Measurements from ENCODE around the gene SIMC1.
"Not testable (repeated sequence)": the region's sequence is repeated elsewhere in the genome, so short reads cannot be mapped to it uniquely, and the experiment has no call there.

The SIMC1 gene

DNA sequence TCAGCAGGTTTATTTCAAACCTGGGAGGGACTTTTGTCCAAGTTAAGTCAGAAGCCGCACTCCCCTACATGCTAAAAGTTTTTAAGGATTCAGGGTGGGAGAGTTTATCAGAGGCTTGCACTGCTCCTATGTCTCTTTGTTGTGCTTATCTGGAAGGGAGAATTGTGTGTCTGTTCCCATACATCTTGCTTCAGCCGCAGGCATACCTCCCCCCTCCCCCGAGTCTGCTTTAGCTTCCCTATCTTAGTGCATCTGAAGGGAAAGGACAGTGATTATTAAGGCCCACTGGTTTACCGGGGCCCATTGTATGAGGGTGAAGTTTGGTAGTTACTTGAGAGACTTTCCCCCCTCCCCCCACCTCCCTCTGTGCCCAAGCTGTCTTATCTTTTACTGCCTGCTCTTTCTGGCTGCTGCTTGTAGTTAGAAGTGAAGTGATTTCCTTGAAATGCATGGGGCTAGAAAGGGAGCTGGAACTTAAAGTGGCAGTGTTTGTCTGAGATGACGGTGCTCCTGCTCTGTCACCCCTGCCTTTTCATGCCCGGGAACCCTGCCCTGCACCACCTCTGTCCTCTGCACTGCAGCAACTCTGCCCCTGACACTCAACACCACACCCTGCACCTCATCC is 40.9 kb upstream of the SIMC1 start:
- in situ Hi-C loops (cut with MboI; ENCODE audit: low pct_unique_long_range_greater_than_20kb, low sequenced_read_pairs, unreplicated experiment); DNase-seq (ENCODE audit: low spot score): not testable (repeated sequence)

- DNase-seq (ENCODE audit: low spot score); in situ Hi-C loops (cut with MboI; ENCODE audit: low pct_unique_long_range_greater_than_20kb, low sequenced_read_pairs, unreplicated experiment): not testable (repeated sequence)
Observed at GRCh38 chr5:176198299-176198698, 39.9 kb upstream of the SIMC1 start.

DNA sequence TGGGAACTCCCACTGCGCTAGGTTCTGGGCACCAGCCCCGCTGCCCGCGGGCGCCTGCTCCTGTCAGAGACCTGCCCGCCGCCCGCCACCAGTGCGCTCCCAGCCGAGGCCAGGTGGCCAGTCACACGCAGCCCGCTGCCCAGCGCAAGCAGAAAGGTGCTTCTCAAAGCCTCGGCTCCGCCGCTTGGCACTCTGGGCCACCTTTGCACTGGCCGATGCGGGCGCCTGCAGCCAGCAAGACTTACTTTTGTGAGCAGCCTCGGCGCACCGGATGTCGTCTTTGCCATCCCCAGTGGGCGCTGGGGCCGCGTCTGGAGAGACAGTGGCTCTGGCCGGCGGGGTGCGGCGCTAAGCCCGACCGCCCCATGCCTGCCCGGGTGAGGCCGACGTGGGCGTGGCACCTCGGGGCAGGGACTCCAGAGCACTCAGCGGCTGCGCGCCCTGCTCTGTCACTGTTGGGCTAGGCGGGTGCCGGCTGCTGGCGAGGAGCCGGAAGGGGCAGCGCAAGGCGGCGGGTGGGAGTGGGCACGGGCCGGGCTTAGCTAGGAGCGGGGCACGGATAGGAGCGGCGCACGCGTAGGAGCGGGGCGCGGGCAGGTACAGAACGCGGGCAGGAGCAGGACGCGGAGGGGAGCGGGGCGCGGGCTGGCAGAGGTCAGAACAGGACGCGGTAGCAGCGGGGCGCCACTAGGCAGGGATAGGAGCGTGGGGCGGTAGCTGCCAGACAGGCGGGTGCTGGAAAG is 39.1 kb upstream of the SIMC1 start:
- in situ Hi-C loops (cut with MboI; ENCODE audit: low pct_unique_long_range_greater_than_20kb, low sequenced_read_pairs, unreplicated experiment); DNase-seq (ENCODE audit: low spot score): not testable (repeated sequence)

DNA sequence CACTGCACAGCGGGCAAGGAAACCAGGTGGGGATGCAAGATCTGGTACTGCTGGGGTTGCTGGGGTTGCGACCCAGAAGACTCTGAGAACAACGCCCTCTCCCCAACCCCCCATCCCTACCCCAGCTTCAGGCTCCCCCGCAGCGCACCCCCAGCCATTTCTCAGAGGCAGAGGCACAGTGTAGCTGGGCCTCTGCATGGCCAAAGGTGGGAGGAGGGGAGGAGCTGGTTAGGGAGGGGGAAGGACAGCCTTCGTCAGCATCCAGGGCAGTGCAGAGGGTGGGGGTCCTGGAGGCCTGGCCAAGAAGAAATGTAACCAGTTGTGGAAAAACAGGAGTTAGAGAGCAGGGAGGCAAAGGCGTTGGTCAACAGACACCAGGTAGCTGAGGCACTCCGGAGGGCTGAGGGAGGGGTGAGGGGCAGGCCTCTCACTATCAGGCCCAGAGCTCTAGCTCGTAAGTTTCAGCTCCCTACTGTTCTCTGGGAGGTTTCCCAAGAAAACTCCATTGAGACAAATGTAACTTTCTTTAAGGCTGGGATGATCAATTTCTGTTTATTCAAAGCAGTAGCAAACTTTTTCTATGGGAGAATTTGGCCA is 38.3 kb upstream of the SIMC1 start:
- not testable (repeated sequence) for DNase-seq (ENCODE audit: low spot score)

DNA sequence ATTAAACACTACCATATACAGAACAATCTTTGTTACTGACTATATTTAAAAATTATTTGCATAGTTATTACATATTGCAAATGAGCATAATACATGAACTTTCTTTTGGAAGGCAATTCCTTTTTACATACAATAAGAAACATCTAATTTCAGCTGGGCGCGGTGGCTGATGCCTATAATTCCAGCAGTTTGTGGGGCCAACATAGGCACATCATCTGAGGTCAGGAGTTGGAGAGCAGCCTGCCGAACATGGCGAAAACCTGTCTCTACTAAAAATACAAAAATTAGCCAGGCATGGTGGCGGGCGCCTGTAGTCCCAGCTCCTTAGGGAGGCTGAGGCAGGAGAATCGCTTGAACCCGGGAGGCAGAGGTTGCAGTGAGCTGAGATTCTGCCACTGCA is 36.4 kb upstream of the SIMC1 start:
- in situ Hi-C loops (cut with MboI; ENCODE audit: low pct_unique_long_range_greater_than_20kb, low sequenced_read_pairs, unreplicated experiment): no loop called here
- DNase-seq (ENCODE audit: low spot score): no peak
- no peak for TF ChIP-seq CTCF (IDR thresholded peaks at IDR 0.05; ENCODE audit: extremely low read depth, insufficient read depth, missing control alignments)

More for the DNA sequence above, 38.3 kb upstream of the SIMC1 start:
- in situ Hi-C loops (cut with MboI; ENCODE audit: low pct_unique_long_range_greater_than_20kb, low sequenced_read_pairs, unreplicated experiment): not testable (repeated sequence)

DNA sequence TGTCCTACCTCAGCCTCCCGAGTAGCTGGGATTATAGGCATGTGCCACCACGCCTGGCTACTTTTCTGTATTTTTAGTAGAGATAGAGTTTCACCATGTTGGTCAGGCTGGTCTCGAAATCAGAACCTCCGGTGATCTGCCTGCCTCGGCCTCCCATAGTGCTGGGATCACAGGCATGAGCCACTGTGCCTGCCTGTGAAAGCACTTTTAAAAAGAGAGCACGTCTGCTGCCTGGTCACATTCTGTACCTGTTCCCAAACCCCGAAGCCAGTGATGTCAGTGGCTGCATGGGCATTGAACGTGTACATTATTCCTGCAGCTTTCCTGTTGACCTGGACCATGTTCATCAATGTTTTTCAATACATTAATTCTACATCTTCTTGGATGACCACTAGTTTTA is 35.1 kb upstream of the SIMC1 start:
- in situ Hi-C loops (cut with MboI; ENCODE audit: low pct_unique_long_range_greater_than_20kb, low sequenced_read_pairs, unreplicated experiment): no loop called here

DNA sequence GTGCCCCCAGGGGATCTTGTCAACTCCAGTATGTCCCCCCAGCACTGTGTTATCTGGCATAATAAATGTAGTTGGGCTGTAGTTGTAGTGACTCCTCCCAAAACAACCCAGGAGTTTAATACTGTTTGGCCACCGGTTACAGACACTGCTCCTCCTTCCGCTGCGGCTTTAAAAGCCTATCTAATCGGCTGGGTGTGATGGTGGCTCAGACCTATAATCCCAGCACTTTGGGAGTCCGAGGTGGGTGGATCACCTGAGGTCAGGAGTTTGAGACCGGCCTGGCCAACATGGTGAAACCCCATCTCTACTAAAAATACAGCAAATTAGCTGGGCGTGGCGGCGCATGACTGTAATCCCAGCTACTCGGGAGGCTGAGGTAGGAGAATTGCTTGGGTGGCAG is 34.7 kb upstream of the SIMC1 start:
- in situ Hi-C loops (cut with MboI; ENCODE audit: low pct_unique_long_range_greater_than_20kb, low sequenced_read_pairs, unreplicated experiment); DNase-seq (ENCODE audit: low spot score): not testable (repeated sequence)

More for the DNA sequence above, 35.1 kb upstream of the SIMC1 start:
- no peak for TF ChIP-seq CTCF (IDR thresholded peaks at IDR 0.05; ENCODE audit: extremely low read depth, insufficient read depth, missing control alignments)
- no peak for DNase-seq (ENCODE audit: low spot score)

- DNase-seq (ENCODE audit: low spot score); in situ Hi-C loops (cut with MboI; ENCODE audit: low pct_unique_long_range_greater_than_20kb, low sequenced_read_pairs, unreplicated experiment): not testable (repeated sequence)
Observed at GRCh38 chr5:176214466-176215021, 23.7 kb upstream of the SIMC1 start.

DNA sequence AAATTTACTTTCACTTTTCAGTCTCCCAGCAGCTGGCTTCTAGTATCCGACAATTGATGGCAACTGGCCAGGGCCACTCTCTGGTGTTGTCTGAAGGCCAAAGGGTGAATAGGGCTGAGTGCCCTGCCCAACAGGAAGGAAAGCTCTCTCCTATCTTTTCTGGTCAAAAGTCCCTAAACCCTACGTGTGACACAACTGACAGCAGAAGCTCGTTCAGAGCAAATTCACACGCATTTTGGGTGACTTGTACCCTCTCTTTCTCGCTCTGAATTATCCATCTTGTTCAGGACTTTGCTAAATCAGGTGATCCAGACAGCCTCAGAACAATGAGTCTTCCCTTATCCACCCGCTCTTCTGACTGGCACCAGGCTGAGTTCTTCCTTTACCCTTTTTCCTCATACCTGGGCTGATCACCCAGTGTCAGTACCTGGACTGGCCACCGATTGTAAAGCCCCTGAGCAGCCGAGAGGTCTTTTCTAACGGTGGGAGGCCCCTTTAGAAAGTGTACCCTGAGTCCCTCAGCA is 21.8 kb upstream of the SIMC1 start:
- in situ Hi-C loops (cut with MboI; ENCODE audit: low pct_unique_long_range_greater_than_20kb, low sequenced_read_pairs, unreplicated experiment); DNase-seq (ENCODE audit: low spot score): not testable (repeated sequence)

DNA sequence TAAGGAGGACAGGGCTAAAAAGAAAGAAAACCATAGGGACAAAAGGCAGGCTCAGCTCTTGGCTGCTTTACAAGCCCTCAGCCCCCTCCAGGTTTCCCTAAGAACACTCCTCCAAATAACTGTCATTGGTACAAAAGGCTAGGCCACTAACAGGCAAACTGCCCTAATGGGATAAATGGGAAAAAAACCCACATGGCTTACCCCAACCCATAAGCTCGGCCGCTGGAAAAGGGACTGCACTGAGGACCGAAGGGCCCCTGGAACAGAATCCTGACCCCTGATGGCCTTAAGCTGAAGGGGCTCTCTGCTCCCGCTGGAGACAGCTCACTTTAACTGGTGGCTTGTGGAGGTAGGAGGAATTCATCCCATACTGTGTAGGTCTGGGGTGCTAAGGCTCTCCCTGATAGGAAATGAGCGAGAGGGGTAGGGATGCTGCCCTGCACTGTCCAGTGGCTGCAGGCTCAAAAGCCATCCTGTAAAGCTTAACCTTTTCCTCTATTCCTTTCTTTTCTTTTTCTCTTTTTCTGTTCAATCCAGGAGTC is 21.0 kb upstream of the SIMC1 start:
- not testable (repeated sequence) for DNase-seq (ENCODE audit: low spot score)

GRCh38 chr5:176217764-176218163 is 20.5 kb upstream of the SIMC1 start:
- DNase-seq (ENCODE audit: low spot score); in situ Hi-C loops (cut with MboI; ENCODE audit: low pct_unique_long_range_greater_than_20kb, low sequenced_read_pairs, unreplicated experiment): not testable (repeated sequence)

More for the DNA sequence above, 21.0 kb upstream of the SIMC1 start:
- in situ Hi-C loops (cut with MboI; ENCODE audit: low pct_unique_long_range_greater_than_20kb, low sequenced_read_pairs, unreplicated experiment): not testable (repeated sequence)

GRCh38 chr5:176222006-176222405 is 16.2 kb upstream of the SIMC1 start:
- in situ Hi-C loops (cut with MboI; ENCODE audit: low pct_unique_long_range_greater_than_20kb, low sequenced_read_pairs, unreplicated experiment); DNase-seq (ENCODE audit: low spot score): not testable (repeated sequence)

DNA sequence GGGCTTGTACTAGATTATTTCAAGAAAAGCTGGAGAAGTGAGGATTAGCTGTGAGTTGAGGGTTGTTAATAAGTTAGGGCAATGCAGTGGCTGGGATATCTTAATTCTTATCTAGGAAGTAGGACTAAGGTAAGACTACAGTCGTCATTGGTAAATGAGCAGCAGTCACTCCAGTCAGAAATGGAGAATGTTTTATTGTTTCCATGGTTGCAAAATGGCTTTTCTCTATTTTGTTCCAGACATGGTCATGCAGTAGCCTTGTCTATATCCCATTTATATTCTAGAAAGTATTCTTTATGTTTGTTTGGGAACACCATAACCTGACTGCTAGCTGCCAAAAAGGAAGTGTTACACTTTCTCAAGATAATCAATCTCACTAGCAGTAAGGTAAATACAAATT is 9.9 kb upstream of the SIMC1 start:
- in situ Hi-C loops (cut with MboI; ENCODE audit: low pct_unique_long_range_greater_than_20kb, low sequenced_read_pairs, unreplicated experiment); DNase-seq (ENCODE audit: low spot score): not testable (repeated sequence)

- in situ Hi-C loops (cut with MboI; ENCODE audit: low pct_unique_long_range_greater_than_20kb, low sequenced_read_pairs, unreplicated experiment); DNase-seq (ENCODE audit: low spot score): not testable (repeated sequence)
Observed at GRCh38 chr5:176233253-176233652, 5.0 kb upstream of the SIMC1 start.

All from GM13977 (cell line).